NT2/D1 (cell line): ENCODE data around the gene SDF4.
A peak's percentile ranks its signal among the peaks of the same experiment; 100 is the strongest.

Experiments used
- DNase-seq: peaks from one replicate; pipeline ENCODE4 v3.0.0-alpha.2; 2011; ENCODE audit warnings: low read depth, low spot score
- H3K27me3 ChIP-seq: 2 replicates; pipeline ENCODE4 v1.6.0; 2011; ENCODE audit warnings: mild to moderate bottlenecking; ENCODE audit not compliant: insufficient read length, insufficient read depth
- H3K36me3 ChIP-seq: 2 replicates; pipeline ENCODE4 v1.6.1; 2011; ENCODE audit warnings: mild to moderate bottlenecking, low read length, mixed read lengths; ENCODE audit not compliant: insufficient read depth, insufficient read length
- H3K4me1 ChIP-seq: 2 replicates; pipeline ENCODE4 v1.5.1; 2011; ENCODE audit not compliant: insufficient read depth, insufficient read length
- H3K4me3 ChIP-seq: 2 replicates; pipeline ENCODE4 v1.5.1; 2011; ENCODE audit warnings: low read depth; ENCODE audit not compliant: insufficient read length
- H3K9ac ChIP-seq: 2 replicates; pipeline ENCODE4 v1.6.0; 2011; ENCODE audit warnings: low read depth; ENCODE audit not compliant: insufficient read length
- H3K9me3 ChIP-seq: 2 replicates; pipeline ENCODE4 v1.5.1; 2011; ENCODE audit warnings: mild to moderate bottlenecking, low read length; ENCODE audit not compliant: insufficient read depth
- SUZ12 ChIP-seq: IDR thresholded peaks from 2 replicates; pipeline ENCODE4 v1.6.1; 2011; ENCODE audit not compliant: insufficient read length, insufficient read depth; ENCODE audit errors: extremely low read depth
- YY1 ChIP-seq: IDR thresholded peaks from 2 replicates; pipeline ENCODE4 v1.6.1; 2011; ENCODE audit not compliant: insufficient read length, insufficient read depth
- ZNF274 ChIP-seq: IDR thresholded peaks from 2 replicates; pipeline ENCODE4 v1.6.1; 2011; ENCODE audit warnings: mild to moderate bottlenecking, low read depth, low read length

The SDF4 gene

GRCh38 chr1:1243266-1243660 lies 11.5 kb upstream of the SDF4 start:
- peaks cover 6% of the 10 kb centered on the region for H3K27me3 ChIP-seq

GRCh38 chr1:1242461-1243265 lies 10.9 kb upstream of the SDF4 start:
- Histone ChIP-seq H3K9me3 (no peaks in the 10 kb centered on the region), H3K9ac (no peak overlapping the region), H3K36me3 (peaks cover 2% of the 10 kb centered on the region), H3K27me3 (peaks cover 5% of the 10 kb centered on the region), H3K4me3 (no peak overlapping the region), H3K4me1 (peaks cover 11% of the 10 kb centered on the region)
- no peak for DNase-seq
- no peak for TF ChIP-seq YY1
- TF ChIP-seq ZNF274, result no peak
- TF ChIP-seq SUZ12, result no peak

More at GRCh38 chr1:1243266-1243660, 11.5 kb upstream of the SDF4 start:
- H3K4me1 ChIP-seq, result peaks cover 8% of the 10 kb centered on the region
- no peak for DNase-seq
- H3K36me3 ChIP-seq, result peaks cover 2% of the 10 kb centered on the region
- no peaks in the 10 kb centered on the region for H3K9me3 ChIP-seq
- H3K4me3 ChIP-seq, result no peak overlapping the region
- H3K9ac ChIP-seq, result no peak overlapping the region
- TF ChIP-seq SUZ12 (no peak), ZNF274 (no peak), YY1 (no peak)

GRCh38 chr1:1241588-1242219 lies 9.9 kb upstream of the SDF4 start:
- DNase-seq, result no peak
- no peak overlapping the region for H3K9ac ChIP-seq
- TF ChIP-seq ZNF274 (no peak), YY1 (no peak), SUZ12 (no peak)
- peaks cover 8% of the 10 kb centered on the region for H3K4me1 ChIP-seq
- H3K4me3 ChIP-seq, result no peak overlapping the region
- peaks cover 2% of the 10 kb centered on the region for H3K36me3 ChIP-seq
- no peaks in the 10 kb centered on the region for H3K9me3 ChIP-seq
- H3K27me3 ChIP-seq, result no peaks in the 10 kb centered on the region

GRCh38 chr1:1240822-1241587 lies 9.2 kb upstream of the SDF4 start:
- Histone ChIP-seq H3K9ac (no peak overlapping the region), H3K36me3 (peaks cover 2% of the 10 kb centered on the region)

GRCh38 chr1:1240348-1240732 lies 8.5 kb upstream of the SDF4 start:
- TF ChIP-seq ZNF274 (no peak), SUZ12 (no peak), YY1 (no peak)
- H3K4me3 ChIP-seq, result no peak overlapping the region
- no peak overlapping the region for H3K9ac ChIP-seq
- peaks cover 7% of the 10 kb centered on the region for H3K36me3 ChIP-seq
- no peaks in the 10 kb centered on the region for H3K27me3 ChIP-seq
- no peak for DNase-seq
- H3K4me1 ChIP-seq, result peaks cover 8% of the 10 kb centered on the region
- no peaks in the 10 kb centered on the region for H3K9me3 ChIP-seq

More at GRCh38 chr1:1240822-1241587, 9.2 kb upstream of the SDF4 start:
- Histone ChIP-seq H3K27me3 (no peaks in the 10 kb centered on the region), H3K4me1 (peaks cover 8% of the 10 kb centered on the region), H3K9me3 (no peaks in the 10 kb centered on the region), H3K4me3 (no peak overlapping the region)
- DNase-seq, result no peak
- TF ChIP-seq YY1, result no peak
- no peak for TF ChIP-seq SUZ12
- TF ChIP-seq ZNF274, result no peak

- Histone ChIP-seq H3K9ac (peak overlapping the region; percentile 3), H3K4me3 (no peak overlapping the region), H3K4me1 (peaks cover 8% of the 10 kb centered on the region), H3K9me3 (no peaks in the 10 kb centered on the region), H3K27me3 (no peaks in the 10 kb centered on the region), H3K36me3 (peaks cover 13% of the 10 kb centered on the region)
- no peak for DNase-seq
- no peak for TF ChIP-seq SUZ12
- no peak for TF ChIP-seq ZNF274
- no peak for TF ChIP-seq YY1
These were observed 8.0 kb upstream of the SDF4 start for GRCh38 chr1:1239614-1240347.
